ENCODE measurements around the gene ITGB5.

The ITGB5 gene

GRCh38 chr3:124812291-124813265, 74.6 kb downstream of the ITGB5 start:
- no peaks in the 10 kb centered on the region for H3K9me3 ChIP-seq (ENCODE audit: control insufficient read depth, insufficient read depth, low read length)
- H3K36me3 ChIP-seq (ENCODE audit: insufficient read depth, low read length) = peaks cover 17% of the 10 kb centered on the region; the same call in 1 of the 2 replicates
- H3K9ac ChIP-seq (ENCODE audit: low read depth, low read length) = no peak overlapping the region
- no peaks in the 10 kb centered on the region for H3K4me1 ChIP-seq (ENCODE audit: insufficient read depth, low read length)

GRCh38 chr3:124811436-124811835, 75.7 kb downstream of the ITGB5 start:
- H3K9ac ChIP-seq (ENCODE audit: low read depth, low read length) = no peak overlapping the region
- H3K36me3 ChIP-seq (ENCODE audit: insufficient read depth, low read length) = peaks cover 12% of the 10 kb centered on the region; the same call in 1 of the 2 replicates
- no peaks in the 10 kb centered on the region for H3K9me3 ChIP-seq (ENCODE audit: control insufficient read depth, insufficient read depth, low read length)
- no peaks in the 10 kb centered on the region for H3K4me1 ChIP-seq (ENCODE audit: insufficient read depth, low read length)

- H3K9me3 ChIP-seq (ENCODE audit: control insufficient read depth, insufficient read depth, low read length) = no peaks in the 10 kb centered on the region
- H3K9ac ChIP-seq (ENCODE audit: low read depth, low read length) = no peak overlapping the region
- H3K36me3 ChIP-seq (ENCODE audit: insufficient read depth, low read length) = peaks cover 12% of the 10 kb centered on the region; the same call in 1 of the 2 replicates
- H3K4me1 ChIP-seq (ENCODE audit: insufficient read depth, low read length) = no peaks in the 10 kb centered on the region
These were observed 76.2 kb downstream of the ITGB5 start for GRCh38 chr3:124810970-124811369.

- Histone ChIP-seq H3K36me3 (ENCODE audit: insufficient read depth, low read length) (peaks cover 8% of the 10 kb centered on the region; the same call in 1 of the 2 replicates), H3K9ac (ENCODE audit: low read depth, low read length) (no peak overlapping the region), H3K9me3 (ENCODE audit: control insufficient read depth, insufficient read depth, low read length) (no peaks in the 10 kb centered on the region), H3K4me1 (ENCODE audit: insufficient read depth, low read length) (no peaks in the 10 kb centered on the region)
These were observed 78.1 kb downstream of the ITGB5 start for GRCh38 chr3:124809039-124809438.

- 0 out of 2 replicates have a peak, but pooled peaks cover 4% of the 10 kb centered on the region for H3K36me3 ChIP-seq (ENCODE audit: insufficient read depth, low read length)
These were observed 81.5 kb downstream of the ITGB5 start for GRCh38 chr3:124805671-124806070.

GRCh38 chr3:124804875-124805274, 82.3 kb downstream of the ITGB5 start:
- no peaks in the 10 kb centered on the region for H3K9me3 ChIP-seq (ENCODE audit: control insufficient read depth, insufficient read depth, low read length)
- no peak overlapping the region for H3K9ac ChIP-seq (ENCODE audit: low read depth, low read length)
- no peaks in the 10 kb centered on the region for H3K4me1 ChIP-seq (ENCODE audit: insufficient read depth, low read length)
- 0 out of 2 replicates have a peak, but pooled peaks cover 4% of the 10 kb centered on the region for H3K36me3 ChIP-seq (ENCODE audit: insufficient read depth, low read length)

More at GRCh38 chr3:124805671-124806070, 81.5 kb downstream of the ITGB5 start:
- H3K4me1 ChIP-seq (ENCODE audit: insufficient read depth, low read length) = no peaks in the 10 kb centered on the region
- H3K9ac ChIP-seq (ENCODE audit: low read depth, low read length) = no peak overlapping the region
- H3K9me3 ChIP-seq (ENCODE audit: control insufficient read depth, insufficient read depth, low read length) = no peaks in the 10 kb centered on the region

- H3K9me3 ChIP-seq (ENCODE audit: control insufficient read depth, insufficient read depth, low read length) = no peaks in the 10 kb centered on the region
These were observed 84.5 kb downstream of the ITGB5 start for GRCh38 chr3:124802702-124803101.

GRCh38 chr3:124802061-124802698, 85.0 kb downstream of the ITGB5 start:
- H3K4me1 ChIP-seq (ENCODE audit: insufficient read depth, low read length) = no peaks in the 10 kb centered on the region
- H3K9me3 ChIP-seq (ENCODE audit: control insufficient read depth, insufficient read depth, low read length) = no peaks in the 10 kb centered on the region
- H3K9ac ChIP-seq (ENCODE audit: low read depth, low read length) = no peak overlapping the region
- H3K36me3 ChIP-seq (ENCODE audit: insufficient read depth, low read length) = peaks cover 4% of the 10 kb centered on the region; the same call in 1 of the 2 replicates

More at GRCh38 chr3:124802702-124803101, 84.5 kb downstream of the ITGB5 start:
- Histone ChIP-seq H3K36me3 (ENCODE audit: insufficient read depth, low read length) (0 out of 2 replicates have a peak, but pooled peaks cover 4% of the 10 kb centered on the region), H3K4me1 (ENCODE audit: insufficient read depth, low read length) (no peaks in the 10 kb centered on the region), H3K9ac (ENCODE audit: low read depth, low read length) (no peak overlapping the region)

GRCh38 chr3:124800511-124801258, 86.5 kb downstream of the ITGB5 start:
- H3K9ac ChIP-seq (ENCODE audit: low read depth, low read length) = no peak overlapping the region
- no peaks in the 10 kb centered on the region for H3K9me3 ChIP-seq (ENCODE audit: control insufficient read depth, insufficient read depth, low read length)
- peaks cover 7% of the 10 kb centered on the region for H3K36me3 ChIP-seq (ENCODE audit: insufficient read depth, low read length)

GRCh38 chr3:124800076-124800475, 87.1 kb downstream of the ITGB5 start:
- H3K36me3 ChIP-seq (ENCODE audit: insufficient read depth, low read length) = peaks cover 10% of the 10 kb centered on the region
- no peaks in the 10 kb centered on the region for H3K9me3 ChIP-seq (ENCODE audit: control insufficient read depth, insufficient read depth, low read length)
- no peaks in the 10 kb centered on the region for H3K4me1 ChIP-seq (ENCODE audit: insufficient read depth, low read length)
- no peak overlapping the region for H3K9ac ChIP-seq (ENCODE audit: low read depth, low read length)

More at GRCh38 chr3:124800511-124801258, 86.5 kb downstream of the ITGB5 start:
- H3K4me1 ChIP-seq (ENCODE audit: insufficient read depth, low read length) = no peaks in the 10 kb centered on the region

- Histone ChIP-seq H3K36me3 (ENCODE audit: insufficient read depth, low read length) (peaks cover 10% of the 10 kb centered on the region), H3K9ac (ENCODE audit: low read depth, low read length) (no peak overlapping the region), H3K4me1 (ENCODE audit: insufficient read depth, low read length) (no peaks in the 10 kb centered on the region), H3K9me3 (ENCODE audit: control insufficient read depth, insufficient read depth, low read length) (no peaks in the 10 kb centered on the region)
These were observed 87.5 kb downstream of the ITGB5 start for GRCh38 chr3:124799676-124800075.

GRCh38 chr3:124797426-124797945, 89.7 kb downstream of the ITGB5 start:
- Histone ChIP-seq H3K9ac (ENCODE audit: low read depth, low read length) (no peak overlapping the region), H3K4me1 (ENCODE audit: insufficient read depth, low read length) (no peaks in the 10 kb centered on the region), H3K36me3 (ENCODE audit: insufficient read depth, low read length) (peaks cover 22% of the 10 kb centered on the region), H3K9me3 (ENCODE audit: control insufficient read depth, insufficient read depth, low read length) (no peaks in the 10 kb centered on the region)

- Histone ChIP-seq H3K4me1 (ENCODE audit: insufficient read depth, low read length) (no peaks in the 10 kb centered on the region), H3K9me3 (ENCODE audit: control insufficient read depth, insufficient read depth, low read length) (no peaks in the 10 kb centered on the region), H3K9ac (ENCODE audit: low read depth, low read length) (no peak overlapping the region), H3K36me3 (ENCODE audit: insufficient read depth, low read length) (peaks cover 24% of the 10 kb centered on the region)
These were observed 90.7 kb downstream of the ITGB5 start for GRCh38 chr3:124796477-124796876.
